Measurements from ENCODE around the gene FNIP2.
"Not testable (repeated sequence)": the region's sequence is repeated elsewhere in the genome, so short reads cannot be mapped to it uniquely, and the experiment has no call there.

FNIP2 gene

GRCh38 chr4:158945529-158946108 is 176.8 kb downstream of the FNIP2 start:
- TF ChIP-seq CTCF (conservative IDR thresholded peaks at IDR 0.05; ENCODE audit: low read depth, low read length), result no peak

GRCh38 chr4:158946825-158947224 is 178.0 kb downstream of the FNIP2 start:
- TF ChIP-seq CTCF (conservative IDR thresholded peaks at IDR 0.05; ENCODE audit: low read depth, low read length), result no peak
- H3K4me3 ChIP-seq (ENCODE audit: low read length), result no peak overlapping the region
- DNase-seq (ENCODE audit: low read depth), result no peak

More at GRCh38 chr4:158945529-158946108, 176.8 kb downstream of the FNIP2 start:
- H3K4me3 ChIP-seq (ENCODE audit: low read length), result no peak overlapping the region
- no peak for DNase-seq (ENCODE audit: low read depth)

- TF ChIP-seq CTCF (conservative IDR thresholded peaks at IDR 0.05; ENCODE audit: low read depth, low read length), result no peak
- no peak overlapping the region for H3K4me3 ChIP-seq (ENCODE audit: low read length)
- no peak for DNase-seq (ENCODE audit: low read depth)
Observed at GRCh38 chr4:158948071-158948470, 179.2 kb downstream of the FNIP2 start.

DNA sequence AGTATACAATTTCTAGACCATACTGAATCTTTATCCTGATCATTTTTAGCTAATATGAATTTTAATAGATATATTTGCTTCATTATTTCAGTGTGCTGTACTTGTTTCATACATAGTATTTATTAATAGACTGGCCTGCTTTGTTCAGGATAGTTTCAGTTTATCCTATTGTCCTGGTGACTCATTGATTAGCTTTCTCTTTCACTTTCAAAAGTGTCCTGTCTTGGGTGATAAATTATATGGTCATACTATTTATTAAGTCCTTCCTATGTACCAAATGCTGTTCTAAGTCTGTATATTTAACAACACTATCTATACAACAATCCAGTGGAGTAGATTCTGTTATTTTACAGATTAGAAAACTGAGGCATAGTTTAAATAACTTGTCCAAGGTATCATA is 180.3 kb downstream of the FNIP2 start:
- DNase-seq (ENCODE audit: low read depth), result no peak
- no peak for TF ChIP-seq CTCF (conservative IDR thresholded peaks at IDR 0.05; ENCODE audit: low read depth, low read length)
- no peak overlapping the region for H3K4me3 ChIP-seq (ENCODE audit: low read length)

DNA sequence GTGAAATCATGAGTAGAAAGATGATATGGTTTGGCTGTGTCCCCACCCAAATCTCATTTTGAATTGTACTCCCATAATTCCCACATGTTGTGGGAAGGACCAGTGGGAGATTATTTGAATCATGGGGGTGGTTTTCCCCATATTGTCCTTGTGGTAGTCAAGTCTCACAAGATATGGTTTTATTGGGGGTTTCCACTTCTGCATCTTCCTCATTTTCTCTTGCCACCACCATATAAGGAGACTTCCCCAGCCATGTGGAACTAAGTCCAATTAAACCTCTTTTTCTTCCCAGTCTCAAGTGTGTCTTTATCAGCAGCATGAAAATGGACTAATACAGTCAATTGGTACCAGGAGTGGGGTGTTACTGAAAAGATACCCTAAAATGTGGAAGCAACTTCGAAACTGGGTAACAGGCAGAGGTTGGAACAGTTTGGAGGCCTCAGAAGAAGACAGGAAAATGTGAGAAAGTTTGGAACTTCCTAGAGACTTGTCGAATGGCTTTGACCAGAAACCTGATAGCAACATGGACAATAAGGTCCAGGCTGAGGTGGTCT is 183.5 kb downstream of the FNIP2 start:
- DNase-seq (ENCODE audit: low read depth), result not testable (repeated sequence)

GRCh38 chr4:158956345-158956744 is 187.5 kb downstream of the FNIP2 start:
- not testable (repeated sequence) for DNase-seq (ENCODE audit: low read depth)

More for the DNA sequence above, 183.5 kb downstream of the FNIP2 start:
- not testable (repeated sequence) for H3K4me3 ChIP-seq (ENCODE audit: low read length)

GRCh38 chr4:158956918-158957317 is 188.1 kb downstream of the FNIP2 start:
- not testable (repeated sequence) for DNase-seq (ENCODE audit: low read depth); H3K4me3 ChIP-seq (ENCODE audit: low read length)

More at GRCh38 chr4:158956345-158956744, 187.5 kb downstream of the FNIP2 start:
- H3K4me3 ChIP-seq (ENCODE audit: low read length), result not testable (repeated sequence)

Data from retinal pigment epithelial cell (primary cell).